Lung microvascular endothelial cell (primary cell): ENCODE results near the gene URI1. TPM values are rescaled to one million over a fixed set of nuclear protein-coding genes. Genes with fewer than 3 reads are reported as not detected.
"Not testable (repeated sequence)": the region's sequence is repeated elsewhere in the genome, so short reads cannot be mapped to it uniquely, and the experiment has no call there.

ENCODE experiments used
- DNase-seq, 2 donors: peaks; one replicate each; pipeline versions ENCODE4 v3.0.0 to v3.0.0-alpha.2; 2010; ENCODE audit warnings: low read depth in 2 of 2
- total RNA-seq: library from RNA; depleted of rRNA; stranded (reverse); fragments of >200 nt; gene quantifications from 2 replicates; pipeline ENCODE4 v1.2.1, GENCODE V29; 2014

URI1 gene
- total RNA-seq, 1 donor from 2014 or later = 22.2 TPM

DNA sequence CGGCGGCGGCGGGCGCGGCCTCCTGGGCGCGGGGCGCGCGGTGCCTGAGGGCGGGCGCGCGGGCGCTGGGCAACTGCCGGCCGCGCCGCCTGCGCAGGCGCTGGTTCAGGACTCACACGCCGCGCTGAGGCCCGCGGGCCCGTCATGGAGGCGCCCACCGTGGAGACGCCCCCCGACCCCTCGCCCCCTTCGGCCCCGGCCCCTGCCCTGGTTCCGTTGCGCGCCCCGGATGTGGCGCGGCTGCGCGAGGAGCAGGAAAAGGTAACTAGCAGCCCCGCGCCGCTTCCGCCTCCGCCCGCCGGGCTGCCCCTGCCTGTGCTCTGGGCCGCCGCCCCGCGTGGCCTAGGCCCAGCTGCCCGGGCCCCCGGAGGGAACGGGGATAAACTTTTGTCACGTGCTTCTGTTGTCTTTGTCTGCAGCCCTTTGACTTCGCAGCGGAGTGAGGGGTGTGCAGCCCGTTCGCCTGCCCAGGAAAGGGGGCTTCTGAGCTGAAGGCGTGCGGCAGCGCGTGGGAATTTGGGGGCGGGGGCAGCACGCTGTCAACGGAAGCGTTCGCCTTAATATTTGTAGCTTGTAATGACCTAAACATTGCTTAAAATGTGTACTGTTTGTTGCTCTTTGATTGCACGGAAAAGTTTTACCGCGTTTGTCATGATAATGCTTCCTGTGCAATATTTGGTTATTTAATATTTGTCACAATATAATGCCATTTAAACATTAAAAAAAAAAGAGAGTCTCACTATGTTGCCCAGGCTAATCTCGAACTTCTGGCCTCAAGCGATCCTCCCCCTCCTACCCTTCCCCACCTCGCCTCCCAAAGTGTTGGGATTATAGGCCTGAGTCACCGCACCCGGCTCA is 594 bp downstream of the URI1 start:
- peak; percentile 25 to 28 for DNase-seq

- no peak for DNase-seq
These were observed 1.6 kb downstream of the URI1 start for GRCh38 chr19:29943615-29944014.

DNA sequence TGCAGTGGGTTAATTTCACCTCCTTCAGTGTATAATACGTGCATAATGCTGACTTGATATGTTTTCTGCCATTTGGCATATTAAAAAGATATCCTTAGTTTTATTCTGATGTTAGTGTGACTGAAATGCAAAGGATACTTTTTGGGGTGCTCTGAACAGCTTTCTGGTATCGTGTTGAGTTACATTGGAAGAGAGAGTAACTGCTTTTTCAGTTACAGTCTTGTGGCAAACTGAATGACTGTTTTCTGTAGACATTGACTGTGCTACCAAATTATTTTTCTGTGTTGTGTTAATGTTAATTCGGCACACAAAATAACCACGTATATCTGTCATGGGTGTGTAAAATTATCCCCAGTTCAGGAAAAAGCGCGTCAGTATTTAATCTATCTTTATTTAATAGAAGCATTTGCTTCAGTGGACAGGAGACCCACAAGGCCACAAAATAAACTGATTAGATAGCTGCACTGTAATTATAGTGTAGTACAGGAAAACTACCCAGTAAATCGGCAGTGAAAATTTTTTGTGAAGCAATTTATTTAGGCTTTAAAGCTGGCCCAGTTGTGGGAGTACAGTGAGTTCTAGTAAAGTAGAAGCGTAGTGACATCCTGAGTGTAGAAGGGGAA is 2.5 kb downstream of the URI1 start:
- no peak for DNase-seq

DNA sequence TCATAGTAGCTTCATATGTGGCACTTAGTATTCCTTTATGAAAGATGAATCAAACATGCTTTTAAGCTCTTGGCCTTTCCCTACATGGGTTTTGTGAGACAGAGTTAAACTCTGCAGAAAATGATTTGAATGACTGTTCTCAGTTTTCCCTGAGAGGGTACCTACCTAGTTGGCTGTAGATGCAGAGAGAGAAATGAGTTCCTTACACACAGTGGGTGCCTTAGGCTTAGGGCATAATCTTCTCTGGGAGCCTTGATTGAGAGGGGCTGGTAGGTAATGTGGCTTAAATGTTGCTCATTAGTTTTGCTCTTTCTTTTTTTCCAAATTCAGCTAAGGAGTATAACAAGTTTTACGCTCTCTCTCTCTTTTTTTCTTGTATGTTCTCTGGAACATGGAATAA is 3.0 kb downstream of the URI1 start:
- DNase-seq = no peak

- DNase-seq = no peak
These were observed 3.4 kb downstream of the URI1 start for GRCh38 chr19:29945433-29945832.

DNA sequence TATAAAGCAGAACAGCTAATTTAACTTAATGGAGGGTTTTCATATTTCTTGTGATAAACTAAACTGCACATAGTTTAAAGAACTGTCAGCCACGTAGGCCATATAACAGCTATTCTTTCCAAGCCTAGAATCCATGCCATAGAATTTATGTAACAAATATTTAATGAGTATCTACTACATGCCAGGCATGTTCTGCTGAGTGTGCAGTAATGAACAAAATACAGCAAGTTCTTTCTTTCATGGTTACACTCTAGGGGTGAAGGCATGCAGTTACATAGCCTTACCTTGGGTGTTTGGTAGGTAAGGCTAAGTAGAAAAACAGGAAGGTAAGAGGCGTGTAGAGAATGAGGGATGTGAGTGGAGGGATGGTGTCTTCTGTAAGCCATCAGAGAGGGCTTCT is 4.6 kb downstream of the URI1 start:
- no peak for DNase-seq

GRCh38 chr19:29947871-29948270 is 5.8 kb downstream of the URI1 start:
- no peak for DNase-seq

- DNase-seq = not testable (repeated sequence)
These were observed 6.9 kb downstream of the URI1 start for GRCh38 chr19:29948759-29949470.

GRCh38 chr19:29952177-29952576 is 10.1 kb downstream of the URI1 start:
- DNase-seq = peak in 1 of 2 donors; percentile 73

DNA sequence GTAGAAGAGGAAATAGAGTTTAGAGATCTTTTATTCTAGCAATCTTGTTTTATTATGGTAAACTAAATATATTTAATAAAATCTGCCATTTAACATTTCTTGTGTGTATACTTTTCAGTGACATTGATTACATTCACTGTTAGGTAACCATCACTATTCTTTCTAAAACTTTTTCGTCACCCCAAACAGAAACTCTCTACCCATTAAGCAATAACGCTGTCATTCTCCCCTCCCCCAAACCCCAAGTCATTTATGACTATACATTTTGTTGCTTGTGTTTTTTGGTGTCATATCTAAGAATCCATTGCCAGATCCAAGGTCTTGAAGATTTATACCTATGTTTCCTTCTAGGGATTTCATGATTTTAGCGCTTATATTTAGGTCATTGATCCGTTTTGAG is 10.6 kb downstream of the URI1 start:
- no peak for DNase-seq

- DNase-seq = no peak
These were observed 11.6 kb downstream of the URI1 start for GRCh38 chr19:29953352-29954247.

- DNase-seq = no peak
These were observed 14.8 kb downstream of the URI1 start for GRCh38 chr19:29956855-29957254.

DNA sequence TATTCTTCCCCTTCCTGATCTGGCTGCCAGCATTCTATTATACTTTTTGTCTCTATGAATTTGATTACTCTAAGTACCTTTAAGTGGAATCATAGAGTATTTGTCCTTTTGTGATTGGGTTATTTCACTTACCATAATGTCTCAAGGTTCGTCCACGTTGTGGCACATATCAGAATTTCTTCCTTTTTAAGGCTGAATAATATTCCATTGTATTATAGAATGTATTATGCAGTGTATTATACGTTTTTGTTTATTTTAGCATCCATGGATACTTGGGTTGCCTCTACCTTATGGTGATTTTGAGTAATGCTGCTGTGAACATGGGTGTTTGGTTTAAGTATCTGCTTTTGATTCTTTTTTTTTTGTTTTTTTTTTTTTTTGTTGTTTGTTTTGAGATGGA is 19.3 kb downstream of the URI1 start:
- peak in 1 of 2 donors; percentile 11 for DNase-seq

DNA sequence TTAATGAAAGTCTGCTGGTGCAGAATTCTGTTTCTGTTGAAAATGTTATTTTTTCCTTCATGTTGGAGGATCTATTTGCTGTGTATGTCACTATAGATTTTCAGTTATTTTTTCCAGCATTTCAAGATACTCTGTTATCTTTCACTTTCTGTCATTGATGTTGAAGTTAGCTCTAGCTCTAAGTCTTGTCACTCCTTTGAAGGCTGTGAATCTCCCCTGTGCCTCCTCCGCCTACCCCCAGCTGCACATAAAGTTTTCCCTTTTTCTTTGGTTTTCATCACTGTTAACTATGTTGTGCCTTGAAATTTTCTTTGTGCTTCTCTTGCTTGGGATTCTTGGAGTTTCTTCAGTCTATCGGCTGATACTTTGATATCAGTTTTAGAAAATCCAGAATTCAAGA is 20.8 kb downstream of the URI1 start:
- no peak for DNase-seq

DNA sequence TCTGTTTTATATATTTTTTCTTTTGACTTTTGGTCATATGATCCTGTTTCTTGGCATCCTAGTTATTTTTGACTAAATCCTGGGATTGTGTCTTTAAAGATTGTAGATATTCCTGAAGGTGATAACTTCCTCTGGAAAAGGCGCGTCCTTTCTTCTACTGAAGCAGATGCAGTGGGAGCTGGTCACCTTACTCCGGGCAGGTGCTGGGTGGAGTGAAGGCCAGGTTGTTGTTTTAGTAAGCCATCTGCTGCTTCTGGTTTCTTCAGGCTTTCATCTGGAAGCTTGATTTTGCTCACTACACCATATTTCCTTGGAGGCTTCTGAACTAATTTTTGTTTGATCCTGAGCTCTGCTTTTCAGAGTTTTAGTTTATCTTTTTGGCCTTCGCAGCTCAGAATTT is 21.5 kb downstream of the URI1 start:
- DNase-seq = no peak

- no peak for DNase-seq
These were observed 22.1 kb downstream of the URI1 start for GRCh38 chr19:29964171-29964570.

- DNase-seq = no peak
These were observed 23.5 kb downstream of the URI1 start for GRCh38 chr19:29965492-29965891.

DNA sequence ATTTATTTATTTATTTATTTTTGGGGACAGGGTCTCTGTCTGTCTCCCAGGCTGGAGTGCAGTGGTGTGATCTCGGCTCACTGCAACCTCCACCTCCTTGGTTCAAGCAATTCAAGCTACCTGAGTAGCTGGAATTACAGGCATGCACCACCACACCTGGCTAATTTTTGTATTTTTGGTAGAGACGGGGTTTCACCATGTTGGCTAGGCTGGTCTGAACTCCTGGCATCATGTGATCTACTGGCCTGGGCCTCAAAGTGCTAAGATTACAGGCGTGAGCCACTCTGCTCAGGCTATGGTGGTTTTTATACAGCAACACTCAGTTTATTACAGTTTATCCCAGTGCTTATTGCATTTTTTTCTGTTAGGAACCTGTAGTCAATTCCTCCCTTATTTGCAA is 24.1 kb downstream of the URI1 start:
- DNase-seq = not testable (repeated sequence)

DNA sequence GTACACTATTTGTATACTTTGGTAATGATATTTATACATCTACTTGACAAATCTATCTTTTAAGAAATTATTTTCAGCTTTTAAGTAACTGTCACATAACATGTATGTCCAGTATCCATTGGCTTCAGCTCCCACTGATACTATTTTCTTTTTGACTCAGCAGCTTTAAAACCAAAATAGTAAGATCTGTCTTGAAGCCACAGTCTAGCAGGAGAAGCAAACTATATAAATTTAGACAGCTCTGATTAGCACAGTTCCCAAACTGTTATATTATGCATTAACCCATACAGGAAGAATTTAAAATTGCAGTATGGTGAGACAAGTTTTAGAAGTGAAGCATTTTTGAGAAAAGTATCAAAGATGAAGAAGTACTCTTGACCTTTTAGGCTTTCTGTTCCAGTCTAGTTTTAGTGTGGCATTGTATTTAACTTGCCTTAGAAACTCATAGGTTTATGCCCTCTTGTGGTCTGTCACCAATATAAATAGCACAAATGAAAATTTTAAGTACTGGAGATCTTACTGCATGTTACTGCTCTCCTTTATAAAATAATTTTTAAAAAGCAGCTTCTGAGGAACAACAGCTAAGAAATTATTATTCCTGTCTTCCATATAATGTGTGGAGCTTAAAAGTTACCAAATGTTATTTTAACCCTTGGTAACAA is 24.7 kb downstream of the URI1 start:
- peak; percentile 18 to 31 for DNase-seq

GRCh38 chr19:29967623-29968022 is 25.6 kb downstream of the URI1 start:
- peak in 1 of 2 donors; percentile 10 for DNase-seq

DNA sequence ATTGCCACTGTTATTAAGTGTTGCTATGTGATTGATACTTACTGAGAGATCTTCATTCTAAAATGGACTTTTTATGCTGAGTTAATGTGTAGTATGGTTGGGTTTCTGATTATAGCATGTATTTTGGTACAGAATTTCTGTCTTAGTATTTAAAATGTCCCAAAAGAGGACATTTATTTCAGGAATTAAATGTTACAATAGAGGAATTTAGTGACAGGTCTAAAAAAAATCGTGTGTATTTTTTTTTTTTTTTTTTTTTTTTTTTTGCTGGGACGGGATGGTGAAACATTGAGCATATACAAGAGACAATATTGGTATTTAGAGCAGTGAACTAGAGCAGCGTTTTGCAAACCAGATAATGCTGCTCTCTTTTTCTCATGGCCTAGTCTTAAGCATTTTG is 27.9 kb downstream of the URI1 start:
- DNase-seq = no peak
